Erythroblast (primary cell): ENCODE results near the gene CA6.

Source experiments
- GATA1 ChIP-seq: IDR thresholded peaks from 2 replicates; pipeline ENCODE4 v1.6.1; 2011; ENCODE audit warnings: low read depth, mild to moderate bottlenecking, control low read depth, low read length, moderate library complexity
- POLR2A ChIP-seq: IDR thresholded peaks from 2 replicates; pipeline ENCODE4 v1.6.1; 2011; ENCODE audit warnings: mild to moderate bottlenecking, low read length

GRCh38 chr1:8938232-8938999 is 7.3 kb upstream of the CA6 start:
- TF ChIP-seq POLR2A, result no peak
- no peak for TF ChIP-seq GATA1
